Stimulated activated CD8-positive, alpha-beta memory T cell treated with anti-CD3 and anti-CD28 coated beads, Interleukin-12 subunit alpha, Interleukin-12 subunit beta, amount 100 ng/mL, for 1 hour (primary cell): ENCODE measurements around the gene SRC.

Experiments
- DNase-seq: peaks from one replicate; pipeline ENCODE4 v3.0.0-alpha.2; 2020; ENCODE audit warnings: low read depth

Gene SRC

GRCh38 chr20:37430044-37430443 is 84.1 kb downstream of the SRC start:
- no peak for DNase-seq

- no peak for DNase-seq
These were observed 85.0 kb downstream of the SRC start for GRCh38 chr20:37430778-37431460.

GRCh38 chr20:37431786-37432185 is 85.8 kb downstream of the SRC start:
- DNase-seq: no peak

- no peak for DNase-seq
These were observed 86.7 kb downstream of the SRC start for GRCh38 chr20:37432606-37433005.

GRCh38 chr20:37435607-37436006 is 89.7 kb downstream of the SRC start:
- no peak for DNase-seq

- no peak for DNase-seq
These were observed 90.7 kb downstream of the SRC start for GRCh38 chr20:37436527-37437186.

GRCh38 chr20:37437676-37438075 is 91.7 kb downstream of the SRC start:
- DNase-seq: no peak

- DNase-seq: no peak
These were observed 92.7 kb downstream of the SRC start for GRCh38 chr20:37438464-37439222.

- no peak for DNase-seq
These were observed 93.4 kb downstream of the SRC start for GRCh38 chr20:37439223-37439933.

GRCh38 chr20:37441023-37441422 is 95.1 kb downstream of the SRC start:
- no peak for DNase-seq

GRCh38 chr20:37442547-37442946 is 96.6 kb downstream of the SRC start:
- no peak for DNase-seq

- no peak for DNase-seq
These were observed 97.0 kb downstream of the SRC start for GRCh38 chr20:37442986-37443385.

GRCh38 chr20:37443596-37443995 is 97.7 kb downstream of the SRC start:
- no peak for DNase-seq

- no peak for DNase-seq
These were observed 99.1 kb downstream of the SRC start for GRCh38 chr20:37445041-37445440.

GRCh38 chr20:37446286-37447032 is 100.5 kb downstream of the SRC start:
- no peak for DNase-seq

- no peak for DNase-seq
These were observed 101.7 kb downstream of the SRC start for GRCh38 chr20:37447688-37448087.

- no peak for DNase-seq
These were observed 103.3 kb downstream of the SRC start for GRCh38 chr20:37449276-37449675.

- DNase-seq: no peak
These were observed 104.4 kb downstream of the SRC start for GRCh38 chr20:37450344-37450743.

- no peak for DNase-seq
These were observed 105.7 kb downstream of the SRC start for GRCh38 chr20:37451616-37452015.

- DNase-seq: no peak
These were observed 106.3 kb downstream of the SRC start for GRCh38 chr20:37452236-37452635.

GRCh38 chr20:37453288-37453687 is 107.3 kb downstream of the SRC start:
- DNase-seq: no peak

- no peak for DNase-seq
These were observed 107.9 kb downstream of the SRC start for GRCh38 chr20:37453836-37454235.
